Liver (tissue), 9 donors: ENCODE data around the gene CNST. TPM values are rescaled to one million over a fixed set of nuclear protein-coding genes. Genes with fewer than 3 reads are reported as not detected.

Source experiments
- DNase-seq: peaks from one replicate; pipeline ENCODE4 v3.0.0-alpha.2; 2017; ENCODE audit warnings: low spot score
- H3K27ac ChIP-seq, 2 donors: one replicate each; pipeline ENCODE4 v1.7.0; 2013; ENCODE audit warnings: inconsistent platforms in 2 of 2, low read length in 2 of 2, control low read depth in 1 of 2, low read depth in 1 of 2, mild to moderate bottlenecking in 1 of 2
- H3K27me3 ChIP-seq, 4 donors: one replicate each; pipeline versions ENCODE4 v1.6.1 to v1.7.0; 2013; ENCODE audit warnings: low read length in 3 of 4, inconsistent platforms in 1 of 4, mild to moderate bottlenecking in 1 of 4, moderate library complexity in 1 of 4; ENCODE audit not compliant: control insufficient read depth in 4 of 4, insufficient read depth in 4 of 4
- H3K36me3 ChIP-seq, 4 donors: one replicate each; pipeline versions ENCODE4 v1.6.1 to v1.7.0; 2013; ENCODE audit warnings: low read length in 3 of 4, mild to moderate bottlenecking in 3 of 4, low read depth in 1 of 4, moderate library complexity in 1 of 4; ENCODE audit not compliant: control insufficient read depth in 4 of 4, insufficient read depth in 3 of 4
- H3K4me1 ChIP-seq, 4 donors: one replicate each; pipeline versions ENCODE4 v1.6.1 to v1.7.0; 2013; ENCODE audit warnings: low read length in 3 of 4, mild to moderate bottlenecking in 3 of 4, moderate library complexity in 1 of 4; ENCODE audit not compliant: control insufficient read depth in 4 of 4, insufficient read depth in 4 of 4
- H3K4me3 ChIP-seq, 3 donors: one replicate each; pipeline versions ENCODE4 v1.6.1 to v1.7.0; 2013; ENCODE audit warnings: low read length in 3 of 3, control low read depth in 1 of 3, low read depth in 1 of 3, mild to moderate bottlenecking in 1 of 3
- H3K9ac ChIP-seq, 2 donors: one replicate each; pipeline ENCODE4 v1.7.0; 2013; ENCODE audit warnings: low read length in 2 of 2, mild to moderate bottlenecking in 2 of 2, moderate library complexity in 2 of 2, control low read depth in 1 of 2, low read depth in 1 of 2
- H3K9me3 ChIP-seq, 4 donors: one replicate each; pipeline versions ENCODE4 v1.6.1 to v1.7.0; 2013; ENCODE audit warnings: low read length in 3 of 4; ENCODE audit not compliant: control insufficient read depth in 4 of 4
- ATF3 ChIP-seq: IDR thresholded peaks from 2 replicates; pipeline ENCODE4 v1.6.1; 2016; ENCODE audit warnings: antibody characterized with exemption
- CTCF ChIP-seq: fragments of 150-350 bp; IDR thresholded peaks from 2 replicates; pipeline ENCODE4 v1.5.1; 2017; ENCODE audit warnings: improper control_type of control experiment, low read depth, low read length; ENCODE audit not compliant: missing input control
- FOXA1 ChIP-seq: IDR thresholded peaks from 2 replicates; pipeline ENCODE4 v1.6.1; 2016; ENCODE audit warnings: antibody characterized with exemption
- FOXA2 ChIP-seq: IDR thresholded peaks from 2 replicates; pipeline ENCODE4 v1.6.1; 2016; ENCODE audit warnings: antibody characterized with exemption
- GABPA ChIP-seq, 2 donors: IDR thresholded peaks in 1 of 2; conservative IDR thresholded peaks in 1 of 2; 2 replicates each; pipeline ENCODE4 v1.6.1; 2016; ENCODE audit warnings: antibody characterized with exemption in 2 of 2, mild to moderate bottlenecking in 1 of 2, moderate library complexity in 1 of 2
- HNF4G ChIP-seq: IDR thresholded peaks from 2 replicates; pipeline ENCODE4 v1.6.1; 2016; ENCODE audit warnings: antibody characterized with exemption
- JUND ChIP-seq, 2 donors: IDR thresholded peaks; 2 replicates each; pipeline ENCODE4 v1.6.1; 2016; ENCODE audit warnings: antibody characterized with exemption in 2 of 2
- NR2F2 ChIP-seq: IDR thresholded peaks from 2 replicates; pipeline ENCODE4 v1.6.1; 2016; ENCODE audit warnings: antibody characterized with exemption
- RAD21 ChIP-seq, 2 donors: IDR thresholded peaks; 2 replicates each; pipeline ENCODE4 v1.6.1; 2016; ENCODE audit warnings: antibody characterized with exemption in 2 of 2, mild to moderate bottlenecking in 2 of 2
- SP1 ChIP-seq: IDR thresholded peaks from 2 replicates; pipeline ENCODE4 v1.6.1; 2018; ENCODE audit warnings: antibody characterized with exemption, mild to moderate bottlenecking
- TAF1 ChIP-seq: conservative IDR thresholded peaks from 2 replicates; pipeline ENCODE4 v1.6.1; 2016; ENCODE audit warnings: antibody characterized with exemption, mild to moderate bottlenecking
- WGBS: extraction: QIAGEN DNeasy Blood & Tissue Kit; methylation state at CpG from one replicate; pipeline ENCODE4 v1.1.7; 2013; 5-methylcytosine and 5-hydroxymethylcytosine counted together
- polyA plus RNA-seq, 2 donors: library from polyadenylated mRNA; stranded (reverse) in 1 of 2; unstranded in 1 of 2; fragments of 200-250 nt in 1 of 2; fragments of >200 nt in 1 of 2; fragmentation: Nextera tagmentation in 1 of 2; extraction: Ambion mirVana in 1 of 2; gene quantifications; one replicate each; pipeline versions ENCODE4 v1.2.1 to v1.2.3, GENCODE V29; 2013 to 2015
- total RNA-seq, 2 donors: library from RNA; depleted of rRNA; stranded (reverse); fragments of >200 nt; gene quantifications; one replicate each; pipeline ENCODE4 v1.2.3, GENCODE V29; 2014
- TF ChIP-seq, protein P1 (sequence below): IDR thresholded peaks from 2 replicates; pipeline ENCODE4 v1.6.1; 2016; ENCODE audit warnings: antibody characterized with exemption, mild to moderate bottlenecking
- TF ChIP-seq, protein P2 (sequence below): IDR thresholded peaks from 2 replicates; pipeline ENCODE4 v1.6.1; 2016; ENCODE audit warnings: antibody characterized with exemption
- donor health status: healthy.
- donor health status: healthy.
- donor health status: healthy.
- donor health status: healthy.
- donor health status: healthy.

CNST gene
- total and polyA plus RNA-seq, 4 donors, result 6.1 to 36.3 (median 12.1) TPM

DNA sequence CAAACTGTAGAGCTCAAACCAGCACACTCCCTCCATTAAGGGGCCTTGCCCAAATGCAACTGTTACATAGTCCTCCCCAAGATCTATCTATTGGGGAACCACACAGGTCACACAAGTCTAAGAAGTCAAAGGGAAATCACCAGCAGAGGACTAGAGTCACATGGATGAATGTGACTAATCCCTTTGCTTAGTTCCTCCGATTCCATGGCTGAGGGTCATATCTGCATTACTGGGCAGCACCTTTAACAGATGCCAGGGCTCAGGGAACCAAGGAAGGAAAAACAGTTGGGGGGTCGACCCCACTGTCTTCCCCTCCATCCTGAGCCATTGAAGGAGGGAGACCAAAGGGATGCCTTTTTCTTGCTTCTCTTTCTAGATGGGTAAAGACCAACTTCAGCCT is 35.8 kb upstream of the CNST start:
- DNase-seq, result no peak
- WGBS, result 67% methylated on average over 2 of the region's 2 CpGs
- Histone ChIP-seq H3K4me3 (peak overlapping the region in 1 of 3 donors; percentile 50), H3K9me3 (peaks cover 0 to 16% (median 6%) of the 10 kb centered on the region in 4 donors), H3K36me3 (no peaks in the 10 kb centered on the region), H3K9ac (no peak overlapping the region), H3K27me3 (no peaks in the 10 kb centered on the region), H3K27ac (no peak overlapping the region), H3K4me1 (no peaks in the 10 kb centered on the region)
- TF ChIP-seq RAD21 (IDR thresholded peaks at IDR 0.05) (no peak), HNF4G (no peak), ATF3 (no peak), NR2F2 (no peak), FOXA2 (no peak), JUND (IDR thresholded peaks at IDR 0.05) (no peak)
- TF ChIP-seq, protein P1, sequence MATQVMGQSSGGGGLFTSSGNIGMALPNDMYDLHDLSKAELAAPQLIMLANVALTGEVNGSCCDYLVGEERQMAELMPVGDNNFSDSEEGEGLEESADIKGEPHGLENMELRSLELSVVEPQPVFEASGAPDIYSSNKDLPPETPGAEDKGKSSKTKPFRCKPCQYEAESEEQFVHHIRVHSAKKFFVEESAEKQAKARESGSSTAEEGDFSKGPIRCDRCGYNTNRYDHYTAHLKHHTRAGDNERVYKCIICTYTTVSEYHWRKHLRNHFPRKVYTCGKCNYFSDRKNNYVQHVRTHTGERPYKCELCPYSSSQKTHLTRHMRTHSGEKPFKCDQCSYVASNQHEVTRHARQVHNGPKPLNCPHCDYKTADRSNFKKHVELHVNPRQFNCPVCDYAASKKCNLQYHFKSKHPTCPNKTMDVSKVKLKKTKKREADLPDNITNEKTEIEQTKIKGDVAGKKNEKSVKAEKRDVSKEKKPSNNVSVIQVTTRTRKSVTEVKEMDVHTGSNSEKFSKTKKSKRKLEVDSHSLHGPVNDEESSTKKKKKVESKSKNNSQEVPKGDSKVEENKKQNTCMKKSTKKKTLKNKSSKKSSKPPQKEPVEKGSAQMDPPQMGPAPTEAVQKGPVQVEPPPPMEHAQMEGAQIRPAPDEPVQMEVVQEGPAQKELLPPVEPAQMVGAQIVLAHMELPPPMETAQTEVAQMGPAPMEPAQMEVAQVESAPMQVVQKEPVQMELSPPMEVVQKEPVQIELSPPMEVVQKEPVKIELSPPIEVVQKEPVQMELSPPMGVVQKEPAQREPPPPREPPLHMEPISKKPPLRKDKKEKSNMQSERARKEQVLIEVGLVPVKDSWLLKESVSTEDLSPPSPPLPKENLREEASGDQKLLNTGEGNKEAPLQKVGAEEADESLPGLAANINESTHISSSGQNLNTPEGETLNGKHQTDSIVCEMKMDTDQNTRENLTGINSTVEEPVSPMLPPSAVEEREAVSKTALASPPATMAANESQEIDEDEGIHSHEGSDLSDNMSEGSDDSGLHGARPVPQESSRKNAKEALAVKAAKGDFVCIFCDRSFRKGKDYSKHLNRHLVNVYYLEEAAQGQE, result no peak

DNA sequence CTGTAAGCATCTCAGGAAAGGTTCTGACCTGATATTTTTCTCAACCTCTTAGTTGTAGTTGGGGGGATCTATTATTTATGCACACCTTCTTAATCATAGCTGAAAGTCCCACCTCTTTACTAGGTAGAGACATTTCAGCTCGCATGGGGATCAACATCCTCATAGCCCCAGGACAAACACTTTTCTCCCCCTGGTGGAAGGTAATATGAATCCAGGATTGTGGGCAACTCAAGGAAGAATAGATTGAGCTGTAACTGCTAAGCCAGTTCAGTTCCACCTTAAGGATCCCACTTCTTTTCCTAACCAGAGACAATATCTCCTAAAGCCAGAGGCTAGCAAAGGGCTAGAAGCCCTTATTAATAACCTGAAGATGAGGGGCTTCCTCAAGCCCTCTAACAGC is 33.7 kb upstream of the CNST start:
- Histone ChIP-seq H3K27ac (no peak overlapping the region), H3K9me3 (peaks cover 0 to 16% (median 6%) of the 10 kb centered on the region in 4 donors), H3K9ac (no peak overlapping the region), H3K4me3 (no peak overlapping the region), H3K4me1 (no peaks in the 10 kb centered on the region), H3K27me3 (no peaks in the 10 kb centered on the region), H3K36me3 (no peaks in the 10 kb centered on the region)
- no peak for DNase-seq
- TF ChIP-seq RAD21 (IDR thresholded peaks at IDR 0.05) (peak in 1 of 2 donors; percentile 12), HNF4G (no peak)
- TF ChIP-seq, protein P1, result no peak
- 62% methylated on average over 1 of the region's 1 CpG for WGBS

DNA sequence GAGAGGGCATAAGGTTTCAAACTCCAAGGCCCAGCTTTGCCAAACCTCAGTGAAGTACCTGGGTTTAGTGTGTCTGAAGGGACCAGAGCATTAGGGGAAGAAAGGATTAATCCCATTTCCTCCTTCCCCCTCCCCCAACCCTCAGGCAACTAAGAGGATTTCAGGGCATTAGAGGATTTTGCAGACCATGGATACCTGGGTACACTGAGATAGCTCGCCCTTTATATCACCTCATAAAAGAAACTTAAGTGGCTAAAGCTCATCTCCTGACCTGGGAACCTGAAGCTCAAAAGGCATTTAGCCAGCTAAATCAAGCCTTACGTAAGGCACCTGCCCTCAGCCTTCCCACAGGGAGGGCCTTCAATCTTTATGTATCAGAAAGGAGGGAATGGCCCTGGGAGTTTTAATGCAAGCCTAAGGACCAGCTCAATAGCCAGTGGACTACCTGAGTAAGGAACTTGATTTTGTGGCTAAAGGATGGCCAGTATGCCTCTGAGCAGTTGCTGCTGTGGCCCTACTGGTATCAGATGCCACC is 32.8 kb upstream of the CNST start:
- Histone ChIP-seq H3K4me1 (no peaks in the 10 kb centered on the region), H3K9ac (no peak overlapping the region), H3K27me3 (no peaks in the 10 kb centered on the region), H3K4me3 (no peak overlapping the region), H3K27ac (no peak overlapping the region), H3K9me3 (peaks cover 0 to 16% (median 6%) of the 10 kb centered on the region in 4 donors), H3K36me3 (peaks cover 0 to 3% (median 0%) of the 10 kb centered on the region in 4 donors)
- WGBS, result 92% methylated on average over 2 of the region's 2 CpGs
- no peak for DNase-seq
- TF ChIP-seq FOXA1 (no peak), HNF4G (no peak), GABPA (IDR thresholded peaks at IDR 0.05 in 1 of 2, conservative IDR thresholded peaks at IDR 0.05 in 1 of 2) (no peak), SP1 (no peak), CTCF (no peak), TAF1 (no peak), ATF3 (no peak), FOXA2 (no peak)
- TF ChIP-seq, protein P1, result no peak
- TF ChIP-seq, protein P2, sequence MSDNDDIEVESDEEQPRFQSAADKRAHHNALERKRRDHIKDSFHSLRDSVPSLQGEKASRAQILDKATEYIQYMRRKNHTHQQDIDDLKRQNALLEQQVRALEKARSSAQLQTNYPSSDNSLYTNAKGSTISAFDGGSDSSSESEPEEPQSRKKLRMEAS, result no peak
